ENCODE measurements around the gene DNAH14. TPM values are rescaled to one million over a fixed set of nuclear protein-coding genes. Genes with fewer than 3 reads are reported as not detected.
"Not testable (repeated sequence)": the region's sequence is repeated elsewhere in the genome, so short reads cannot be mapped to it uniquely, and the experiment has no call there.

Gene DNAH14
- total RNA-seq, 2 donors from 2014 or later = 2.6 TPM; not detected in 1

GRCh38 chr1:225224287-225224686 lies 294.8 kb downstream of the DNAH14 start:
- no peaks in the 10 kb centered on the region for H3K9me3 ChIP-seq
- H3K4me1 ChIP-seq (ENCODE audit: control insufficient read depth in 1 of 2, low read depth in 2 of 2) = no peaks in the 10 kb centered on the region
- H3K27me3 ChIP-seq (replicated peaks; ENCODE audit: insufficient read depth) = no peaks in the 10 kb centered on the region
- DNase-seq (ENCODE audit: low spot score) (no peak), ATAC-seq (ENCODE audit: insufficient number of reproducible peaks, low FRiP score, low read depth) (no peak)
- no peak overlapping the region for H3K27ac ChIP-seq
- no peaks in the 10 kb centered on the region for H3K36me3 ChIP-seq
- no peak overlapping the region for H3K4me3 ChIP-seq
- TF ChIP-seq CTCF (IDR thresholded peaks at IDR 0.05) = no peak

GRCh38 chr1:225225681-225226080 lies 296.2 kb downstream of the DNAH14 start:
- Histone ChIP-seq H3K9me3 (no peaks in the 10 kb centered on the region), H3K27me3 (replicated peaks; ENCODE audit: insufficient read depth) (no peaks in the 10 kb centered on the region), H3K27ac (no peak overlapping the region), H3K4me3 (no peak overlapping the region), H3K36me3 (no peaks in the 10 kb centered on the region), H3K4me1 (ENCODE audit: control insufficient read depth in 1 of 2, low read depth in 2 of 2) (no peaks in the 10 kb centered on the region)
- ATAC-seq (ENCODE audit: insufficient number of reproducible peaks, low FRiP score, low read depth) (no peak), DNase-seq (ENCODE audit: low spot score) (no peak)
- TF ChIP-seq CTCF (IDR thresholded peaks at IDR 0.05) = no peak

DNA sequence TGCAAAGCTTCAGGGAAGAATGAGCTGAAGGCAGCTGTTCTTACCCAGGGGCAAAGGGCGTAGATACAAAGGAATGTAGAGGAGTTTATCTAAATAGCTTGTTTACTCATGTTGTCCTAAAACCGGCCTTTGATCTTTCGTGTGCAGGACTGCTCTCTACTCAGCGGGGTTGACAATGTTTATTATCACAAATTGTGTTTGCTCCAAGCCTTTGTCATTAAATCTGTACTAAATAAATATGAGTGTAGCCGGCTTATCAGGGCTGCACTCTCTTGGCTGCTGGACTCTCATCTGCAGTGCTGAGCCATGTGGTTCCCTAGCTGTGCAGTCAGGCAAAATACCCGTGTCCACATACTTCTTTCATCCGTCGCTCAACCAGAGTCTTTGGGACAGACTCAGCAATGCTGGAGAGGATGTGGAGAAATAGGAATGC lies 299.4 kb downstream of the DNAH14 start:
- Histone ChIP-seq H3K4me1 (ENCODE audit: control insufficient read depth in 1 of 2, low read depth in 2 of 2) (no peaks in the 10 kb centered on the region), H3K4me3 (no peak overlapping the region), H3K27me3 (replicated peaks; ENCODE audit: insufficient read depth) (no peaks in the 10 kb centered on the region), H3K27ac (no peak overlapping the region), H3K9me3 (no peaks in the 10 kb centered on the region), H3K36me3 (no peaks in the 10 kb centered on the region)
- ATAC-seq (ENCODE audit: insufficient number of reproducible peaks, low FRiP score, low read depth) (no peak), DNase-seq (ENCODE audit: low spot score) (no peak)
- TF ChIP-seq CTCF (IDR thresholded peaks at IDR 0.05) = no peak

- DNase-seq (ENCODE audit: low spot score); ATAC-seq (ENCODE audit: insufficient number of reproducible peaks, low FRiP score, low read depth); H3K4me3 ChIP-seq; H3K9me3 ChIP-seq; H3K27me3 ChIP-seq (replicated peaks; ENCODE audit: insufficient read depth); H3K4me1 ChIP-seq (ENCODE audit: control insufficient read depth in 1 of 2, low read depth in 2 of 2); H3K36me3 ChIP-seq; H3K27ac ChIP-seq: not testable (repeated sequence)
These were observed 300.0 kb downstream of the DNAH14 start for GRCh38 chr1:225229429-225229828.

DNA sequence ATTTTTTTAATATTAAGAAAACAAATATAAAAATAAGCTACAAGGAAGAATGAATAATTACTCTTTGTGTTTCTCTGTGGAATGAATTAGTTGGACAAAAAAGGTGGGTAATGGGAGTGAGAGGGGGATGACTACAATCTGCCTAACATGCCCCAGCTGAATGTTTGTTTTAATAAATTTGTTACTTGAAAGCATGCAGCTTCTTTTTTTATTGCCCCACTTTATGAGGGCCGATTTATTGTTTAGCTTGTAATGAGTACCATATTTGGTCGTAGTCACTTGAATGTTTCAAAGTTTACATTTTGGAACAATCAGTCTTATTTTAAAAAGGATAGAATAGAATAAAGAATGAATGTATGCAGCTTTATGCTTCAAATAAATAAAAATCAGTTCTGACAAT lies 301.0 kb downstream of the DNAH14 start:
- no peaks in the 10 kb centered on the region for H3K36me3 ChIP-seq
- no peaks in the 10 kb centered on the region for H3K27me3 ChIP-seq (replicated peaks; ENCODE audit: insufficient read depth)
- no peak for ATAC-seq (ENCODE audit: insufficient number of reproducible peaks, low FRiP score, low read depth)
- no peak overlapping the region for H3K4me3 ChIP-seq
- H3K27ac ChIP-seq = no peak overlapping the region
- H3K9me3 ChIP-seq = no peaks in the 10 kb centered on the region
- H3K4me1 ChIP-seq (ENCODE audit: control insufficient read depth in 1 of 2, low read depth in 2 of 2) = no peaks in the 10 kb centered on the region
- DNase-seq (ENCODE audit: low spot score) = no peak
- TF ChIP-seq CTCF (IDR thresholded peaks at IDR 0.05) = no peak

DNA sequence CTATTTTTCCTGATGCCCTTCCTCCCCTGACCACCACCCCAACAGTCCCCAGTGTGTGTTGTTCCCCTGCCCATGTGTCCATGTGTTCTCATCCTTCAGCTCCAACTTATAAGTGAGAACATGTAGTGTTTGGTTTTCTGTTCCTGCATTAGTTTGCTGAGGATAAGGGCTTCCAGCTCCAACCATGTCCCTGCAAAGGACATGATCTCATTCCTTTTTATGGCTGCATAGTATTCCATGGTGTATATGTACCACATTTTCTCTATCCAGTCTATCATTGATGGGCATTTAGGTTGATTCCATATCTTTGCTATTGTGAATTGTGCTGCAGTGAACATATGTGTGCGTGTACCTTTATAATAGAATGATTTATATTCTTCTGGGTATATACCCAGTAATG lies 303.5 kb downstream of the DNAH14 start:
- H3K4me1 ChIP-seq (ENCODE audit: control insufficient read depth in 1 of 2, low read depth in 2 of 2); ATAC-seq (ENCODE audit: insufficient number of reproducible peaks, low FRiP score, low read depth); H3K9me3 ChIP-seq; H3K4me3 ChIP-seq; H3K36me3 ChIP-seq; H3K27ac ChIP-seq; DNase-seq (ENCODE audit: low spot score); H3K27me3 ChIP-seq (replicated peaks; ENCODE audit: insufficient read depth): not testable (repeated sequence)

Data from thoracic aorta (tissue), 2 donors.